Psoas muscle (tissue), 8 donors: ENCODE data around the gene SAMD4A. TPM values are rescaled to one million over a fixed set of nuclear protein-coding genes. Genes with fewer than 3 reads are reported as not detected.

Source experiments
- ATAC-seq, 4 donors: fragments of 200-7000 bp; cut with Tn5 transposase; one replicate each; pipeline ENCODE4 v1.9.1; 2020; ENCODE audit warnings: moderate library complexity in 3 of 4, mild to moderate bottlenecking in 2 of 4
- DNase-seq, 2 donors: peaks; one replicate each; pipeline ENCODE4 v3.0.0-alpha.2; 2020
- H3K27ac ChIP-seq: fragments of 200-600 bp; one replicate; pipeline ENCODE4 v1.8.0; 2022
- H3K27me3 ChIP-seq, 3 donors: fragments of 200-600 bp in 1 of 3; one replicate each; pipeline versions ENCODE4 v1.6.1 to v1.8.0; 2013 to 2022; ENCODE audit warnings: low read length in 2 of 3, mild to moderate bottlenecking in 2 of 3, moderate library complexity in 1 of 3; ENCODE audit not compliant: insufficient read depth in 3 of 3
- H3K36me3 ChIP-seq, 2 donors: fragments of 200-600 bp in 1 of 2; one replicate each; pipeline versions ENCODE4 v1.6.1 to v1.8.0; 2013 to 2022; ENCODE audit warnings: low read depth in 1 of 2, mild to moderate bottlenecking in 1 of 2, moderate library complexity in 1 of 2; ENCODE audit not compliant: insufficient read depth in 1 of 2
- H3K4me1 ChIP-seq: fragments of 200-600 bp; one replicate; pipeline ENCODE4 v1.8.0; 2022
- H3K4me3 ChIP-seq: fragments of 200-600 bp; one replicate; pipeline ENCODE4 v1.8.0; 2022; ENCODE audit warnings: mild to moderate bottlenecking
- H3K9me3 ChIP-seq: fragments of 200-600 bp; one replicate; pipeline ENCODE4 v1.8.0; 2022
- WGBS, 3 donors: extraction: QIAGEN DNeasy Blood & Tissue Kit; methylation state at CpG; one replicate each; pipeline versions ENCODE4 v1.1.6 to v1.1.7; 2013; 5-methylcytosine and 5-hydroxymethylcytosine counted together
- intact Hi-C, 2 donors: fragments of 100-400 bp; cut with DNase I; formaldehyde crosslinking; loops; one replicate each; pipeline versions ENCODE4 v1.11.0 to v1.14.2; 2022
- polyA plus RNA-seq, 3 donors: library from polyadenylated mRNA; stranded (reverse); fragments of 200-250 nt; gene quantifications; one replicate each; pipeline ENCODE4 v1.2.3, GENCODE V29; 2013
- total RNA-seq, 4 donors: library from RNA; stranded (reverse); fragmentation: NEBNext Ultra II Directional in 2 of 4; extraction: Animal tissue kit (Norgen Biotek cat#: 25700) in 2 of 4; gene quantifications; one replicate each; pipeline versions ENCODE4 v1.2.1 to v1.2.4, GENCODE V29; 2021 to 2023
- TF ChIP-seq, protein P1 (sequence below): fragments of 200-600 bp; IDR thresholded peaks from one replicate; pipeline ENCODE4 v1.8.0; 2022; ENCODE audit warnings: antibody characterized with exemption
- donor health status: healthy with polysubstance abuse.
- donor health status: DM: no; HTN: no; CAD: no; lungs with moderate emphysema.
- donor health status: Bipolar disorder and iron deficiency.
- donor health status: healthy.
- donor health status: DM: yes; HTN: yes; CAD: no.
- donor health status: DM: no; HTN: no; CAD: no.
- donor health status: DM: no; HTN: no; CAD: no.
- donor health status: DM: yes; HTN: yes; CAD: no.

SAMD4A gene
- total and polyA plus RNA-seq, 7 donors, result 9.6 to 139 (median 67.9) TPM

- DNase-seq (no peak), ATAC-seq (peak in 3 of 4 donors; percentile 11 to 43 (median 18))
- intact Hi-C loops, result no loop called here
- Histone ChIP-seq H3K36me3 (no peaks in the 10 kb centered on the region), H3K27ac (peak overlapping the region; percentile 89), H3K9me3 (no peaks in the 10 kb centered on the region), H3K4me1 (peaks cover 76% of the 10 kb centered on the region), H3K4me3 (peak overlapping the region; percentile 12), H3K27me3 (no peaks in the 10 kb centered on the region)
- TF ChIP-seq, protein P1, sequence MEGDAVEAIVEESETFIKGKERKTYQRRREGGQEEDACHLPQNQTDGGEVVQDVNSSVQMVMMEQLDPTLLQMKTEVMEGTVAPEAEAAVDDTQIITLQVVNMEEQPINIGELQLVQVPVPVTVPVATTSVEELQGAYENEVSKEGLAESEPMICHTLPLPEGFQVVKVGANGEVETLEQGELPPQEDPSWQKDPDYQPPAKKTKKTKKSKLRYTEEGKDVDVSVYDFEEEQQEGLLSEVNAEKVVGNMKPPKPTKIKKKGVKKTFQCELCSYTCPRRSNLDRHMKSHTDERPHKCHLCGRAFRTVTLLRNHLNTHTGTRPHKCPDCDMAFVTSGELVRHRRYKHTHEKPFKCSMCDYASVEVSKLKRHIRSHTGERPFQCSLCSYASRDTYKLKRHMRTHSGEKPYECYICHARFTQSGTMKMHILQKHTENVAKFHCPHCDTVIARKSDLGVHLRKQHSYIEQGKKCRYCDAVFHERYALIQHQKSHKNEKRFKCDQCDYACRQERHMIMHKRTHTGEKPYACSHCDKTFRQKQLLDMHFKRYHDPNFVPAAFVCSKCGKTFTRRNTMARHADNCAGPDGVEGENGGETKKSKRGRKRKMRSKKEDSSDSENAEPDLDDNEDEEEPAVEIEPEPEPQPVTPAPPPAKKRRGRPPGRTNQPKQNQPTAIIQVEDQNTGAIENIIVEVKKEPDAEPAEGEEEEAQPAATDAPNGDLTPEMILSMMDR, result no peak
- WGBS, 3 donors, result 49 to 54% (median 52%) methylated on average over 5 of the region's 5 CpGs
Observed at GRCh38 chr14:54711812-54712464, 145.0 kb downstream of the SAMD4A start.

GRCh38 chr14:54712465-54713200 lies 145.7 kb downstream of the SAMD4A start:
- TF ChIP-seq, protein P1, result no peak
- H3K27ac ChIP-seq, result peak overlapping the region; percentile 89
- peak overlapping the region; percentile 29 for H3K4me3 ChIP-seq
- H3K4me1 ChIP-seq, result peaks cover 72% of the 10 kb centered on the region
- DNase-seq (peak in 1 of 2 donors; percentile 32), ATAC-seq (peak; percentile 86 to 93 (median 90))
- H3K36me3 ChIP-seq, result no peaks in the 10 kb centered on the region
- intact Hi-C loops, result no loop called here
- H3K27me3 ChIP-seq, result no peaks in the 10 kb centered on the region
- H3K9me3 ChIP-seq, result no peaks in the 10 kb centered on the region
- 13 to 14% (median 14%) methylated on average over 5 of the region's 5 CpGs for WGBS, 3 donors

DNA sequence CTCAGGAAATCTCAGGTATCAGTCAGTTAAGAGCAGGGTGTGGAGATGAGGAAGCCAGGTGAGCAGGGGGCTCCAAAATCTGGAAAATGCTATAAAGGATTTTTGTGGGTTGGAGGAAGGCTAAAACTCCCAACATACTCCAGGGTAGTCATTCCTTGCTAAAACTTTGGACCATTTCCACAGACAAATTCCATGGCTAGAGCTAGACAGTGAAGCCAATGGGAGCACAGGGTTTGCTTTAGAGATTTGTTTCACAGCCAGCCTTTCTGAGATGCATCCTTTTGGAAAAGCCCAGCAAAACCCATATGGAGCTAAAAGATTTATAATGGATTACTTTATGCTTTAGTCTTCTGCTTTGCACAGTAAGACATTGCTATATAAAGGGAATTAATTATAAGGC lies 146.5 kb downstream of the SAMD4A start:
- ATAC-seq (peak in 3 of 4 donors; percentile 28 to 34 (median 32)), DNase-seq (no peak)
- Histone ChIP-seq H3K27ac (peak overlapping the region; percentile 89), H3K4me3 (peak overlapping the region; percentile 29), H3K9me3 (no peaks in the 10 kb centered on the region), H3K27me3 (no peaks in the 10 kb centered on the region), H3K36me3 (no peaks in the 10 kb centered on the region), H3K4me1 (peaks cover 73% of the 10 kb centered on the region)
- intact Hi-C loops, result no loop called here
- TF ChIP-seq, protein P1, result no peak

GRCh38 chr14:54715239-54715638 lies 148.3 kb downstream of the SAMD4A start:
- Histone ChIP-seq H3K27me3 (no peaks in the 10 kb centered on the region), H3K4me1 (peaks cover 77% of the 10 kb centered on the region), H3K4me3 (no peak overlapping the region), H3K36me3 (no peaks in the 10 kb centered on the region), H3K27ac (peak overlapping the region; percentile 89), H3K9me3 (no peaks in the 10 kb centered on the region)
- TF ChIP-seq, protein P1, result no peak
- ATAC-seq (no peak), DNase-seq (no peak)
- WGBS, 3 donors, result 48 to 62% (median 53%) methylated on average over 4 of the region's 4 CpGs
- intact Hi-C loops, result no loop called here
